H7 (cell line): Measurements from ENCODE around the gene TMOD1. TPM values are rescaled to one million over a fixed set of nuclear protein-coding genes. Genes with fewer than 3 reads are reported as not detected.
A peak's percentile ranks its signal among the peaks of the same experiment; 100 is the strongest.
"Not testable (repeated sequence)": the region's sequence is repeated elsewhere in the genome, so short reads cannot be mapped to it uniquely, and the experiment has no call there.

ENCODE experiments used
- DNase-seq: peaks from one replicate; pipeline ENCODE4 v3.0.0; 2012
- H3K27me3 ChIP-seq: 2 replicates; pipeline ENCODE4 v1.6.0; 2011; ENCODE audit warnings: mild to moderate bottlenecking, low read length; ENCODE audit not compliant: control insufficient read depth, insufficient read depth
- H3K36me3 ChIP-seq: replicated peaks from 2 replicates; pipeline ENCODE4 v1.5.1; 2011; ENCODE audit warnings: low read length; ENCODE audit not compliant: control insufficient read depth, insufficient read depth
- H3K4me3 ChIP-seq: 2 replicates; pipeline ENCODE4 v1.5.1; 2011; ENCODE audit warnings: low read depth, mild to moderate bottlenecking, control low read depth, low read length, moderate library complexity; ENCODE audit not compliant: insufficient read depth
- total RNA-seq: library from RNA; depleted of rRNA; stranded (reverse); fragments of >200 nt; shearing (Covaris generic); gene quantifications from 2 replicates; pipeline ENCODE4 v1.2.3, GENCODE V29; 2014

TMOD1 gene
- total RNA-seq, 1 experiment from 2014 or later = 1.9 TPM

GRCh38 chr9:97617939-97618416, 116.5 kb downstream of the TMOD1 start:
- Histone ChIP-seq H3K36me3 (peaks cover 7% of the 10 kb centered on the region), H3K27me3 (no peaks in the 10 kb centered on the region), H3K4me3 (no peak overlapping the region)
- DNase-seq = no peak

GRCh38 chr9:97620063-97620462, 118.6 kb downstream of the TMOD1 start:
- not testable (repeated sequence) for H3K36me3 ChIP-seq, H3K4me3 ChIP-seq, DNase-seq, H3K27me3 ChIP-seq

GRCh38 chr9:97622483-97622882, 121.0 kb downstream of the TMOD1 start:
- DNase-seq, H3K27me3 ChIP-seq, H3K36me3 ChIP-seq, H3K4me3 ChIP-seq: not testable (repeated sequence)

- H3K36me3 ChIP-seq = peaks cover 8% of the 10 kb centered on the region
- DNase-seq = no peak
Measured at GRCh38 chr9:97623946-97624345, 122.5 kb downstream of the TMOD1 start.

GRCh38 chr9:97625620-97626019, 124.2 kb downstream of the TMOD1 start:
- Histone ChIP-seq H3K36me3 (peaks cover 8% of the 10 kb centered on the region), H3K27me3 (no peaks in the 10 kb centered on the region), H3K4me3 (no peak overlapping the region)
- DNase-seq = no peak

More at GRCh38 chr9:97623946-97624345, 122.5 kb downstream of the TMOD1 start:
- H3K4me3 ChIP-seq = no peak overlapping the region
- H3K27me3 ChIP-seq = no peaks in the 10 kb centered on the region

GRCh38 chr9:97627624-97628023, 126.2 kb downstream of the TMOD1 start:
- no peaks in the 10 kb centered on the region for H3K27me3 ChIP-seq
- DNase-seq = no peak
- no peak overlapping the region for H3K4me3 ChIP-seq
- H3K36me3 ChIP-seq = peaks cover 4% of the 10 kb centered on the region

GRCh38 chr9:97628668-97629067, 127.2 kb downstream of the TMOD1 start:
- Histone ChIP-seq H3K36me3 (peaks cover 2% of the 10 kb centered on the region), H3K27me3 (no peaks in the 10 kb centered on the region), H3K4me3 (no peak overlapping the region)
- DNase-seq = peak; percentile 22

- Histone ChIP-seq H3K27me3 (no peaks in the 10 kb centered on the region), H3K4me3 (no peak overlapping the region), H3K36me3 (peaks cover 2% of the 10 kb centered on the region)
- DNase-seq = no peak
Measured at GRCh38 chr9:97629156-97629555, 127.7 kb downstream of the TMOD1 start.

GRCh38 chr9:97630591-97630990, 129.1 kb downstream of the TMOD1 start:
- no peak for DNase-seq
- peaks cover 1% of the 10 kb centered on the region for H3K36me3 ChIP-seq
- H3K27me3 ChIP-seq = no peaks in the 10 kb centered on the region
- no peak overlapping the region for H3K4me3 ChIP-seq

GRCh38 chr9:97632248-97632984, 130.9 kb downstream of the TMOD1 start:
- DNase-seq = peak; percentile 24
- H3K36me3 ChIP-seq = no peaks in the 10 kb centered on the region; the same call in 1 of the 2 replicates
- no peaks in the 10 kb centered on the region for H3K27me3 ChIP-seq
- peak overlapping the region; percentile 94 for H3K4me3 ChIP-seq

GRCh38 chr9:97632985-97633858, 131.8 kb downstream of the TMOD1 start, which contains the start of the genes NCBP1 and TSTD2:
Gene NCBP1, plus strand, starts transcription at chr9:97633821. Its CDS starts 61 bp downstream, at chr9:97633882.
Gene TSTD2, minus strand, starts transcription at chr9:97633368. Its CDS starts 5,806 bp downstream, at chr9:97627562.
- peak; percentile 90 for DNase-seq
- H3K36me3 ChIP-seq = no peaks in the 10 kb centered on the region; the same call in 1 of the 2 replicates
- peak within 1 kb of the TSS; percentile 94 for H3K4me3 ChIP-seq
- H3K27me3 ChIP-seq = no peaks in the 10 kb centered on the region

GRCh38 chr9:97633859-97634490, 132.5 kb downstream of the TMOD1 start:
- DNase-seq = no peak
- no peaks in the 10 kb centered on the region for H3K27me3 ChIP-seq
- peak overlapping the region; percentile 94 for H3K4me3 ChIP-seq
- no peaks in the 10 kb centered on the region; the same call in 1 of the 2 replicates for H3K36me3 ChIP-seq

- no peak for DNase-seq
Measured at GRCh38 chr9:97635026-97635425, 133.6 kb downstream of the TMOD1 start.

GRCh38 chr9:97636903-97637302, 135.4 kb downstream of the TMOD1 start:
- Histone ChIP-seq H3K36me3 (no peaks in the 10 kb centered on the region; the same call in 1 of the 2 replicates), H3K27me3 (no peaks in the 10 kb centered on the region), H3K4me3 (no peak overlapping the region)
- DNase-seq = no peak

More at GRCh38 chr9:97635026-97635425, 133.6 kb downstream of the TMOD1 start:
- H3K4me3 ChIP-seq = no peak overlapping the region
- no peaks in the 10 kb centered on the region for H3K27me3 ChIP-seq
- no peaks in the 10 kb centered on the region for H3K36me3 ChIP-seq
